IPS-18a (cell line): ENCODE measurements around the gene LRWD1.

Experiments used
- H3K27ac ChIP-seq: one replicate; pipeline ENCODE4 v1.5.1; 2013; ENCODE audit warnings: low read length
- H3K27me3 ChIP-seq: one replicate; pipeline ENCODE4 v1.6.1; 2013; ENCODE audit warnings: mild to moderate bottlenecking, low read length; ENCODE audit not compliant: control insufficient read depth, insufficient read depth
- H3K36me3 ChIP-seq: one replicate; pipeline ENCODE4 v1.6.1; 2013; ENCODE audit warnings: low read depth, low read length; ENCODE audit not compliant: control insufficient read depth
- H3K4me1 ChIP-seq: one replicate; pipeline ENCODE4 v1.6.1; 2013; ENCODE audit warnings: low read depth, low read length; ENCODE audit not compliant: control insufficient read depth
- H3K4me3 ChIP-seq: one replicate; pipeline ENCODE4 v1.5.1; 2013; ENCODE audit warnings: low read length
- H3K9ac ChIP-seq: one replicate; pipeline ENCODE4 v1.6.1; 2013; ENCODE audit warnings: mild to moderate bottlenecking, low read length, moderate library complexity
- H3K9me3 ChIP-seq: one replicate; pipeline ENCODE4 v1.6.1; 2013; ENCODE audit warnings: low read depth, low read length; ENCODE audit not compliant: control insufficient read depth

Gene LRWD1

GRCh38 chr7:102429141-102429899, 35.5 kb upstream of the LRWD1 start:
- no peak overlapping the region for H3K4me3 ChIP-seq
- H3K4me1 ChIP-seq, result peaks cover 2% of the 10 kb centered on the region
- H3K27ac ChIP-seq, result no peak overlapping the region

DNA sequence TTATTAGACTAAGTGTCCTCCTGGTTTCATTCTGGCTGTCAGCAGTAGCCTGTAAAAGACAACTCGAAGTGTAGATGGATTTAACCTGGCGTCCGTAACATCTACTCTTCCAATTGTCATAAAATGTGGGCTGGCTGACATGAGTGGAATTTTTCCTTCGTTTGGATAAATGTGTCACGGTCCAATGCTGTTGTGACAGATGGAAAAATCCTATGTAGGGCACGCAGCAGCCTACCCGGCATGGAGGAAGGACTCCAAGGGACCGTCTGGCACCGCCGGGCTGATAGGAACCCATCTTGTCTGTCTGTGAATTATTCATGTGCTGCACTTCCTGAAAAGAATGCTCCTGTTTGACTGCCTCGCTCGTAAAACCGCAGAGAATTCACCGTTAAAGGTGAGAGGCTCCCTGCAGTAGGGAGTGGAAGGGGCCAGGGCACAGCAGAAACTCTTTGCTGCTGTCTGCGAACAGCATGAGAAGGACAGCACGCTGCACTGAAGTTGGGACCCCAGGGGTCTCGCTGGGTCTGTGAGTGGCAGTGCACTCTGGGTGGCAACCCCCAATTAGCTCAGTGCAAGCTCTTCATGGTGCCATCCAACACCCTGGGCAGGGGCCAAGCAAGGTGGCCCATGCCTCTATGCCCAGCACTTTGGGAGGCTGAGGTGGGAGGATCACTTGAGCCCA, 33.0 kb upstream of the LRWD1 start:
- Histone ChIP-seq H3K4me3 (no peak overlapping the region), H3K9ac (no peak overlapping the region), H3K27ac (no peak overlapping the region), H3K4me1 (peaks cover 4% of the 10 kb centered on the region), H3K27me3 (no peaks in the 10 kb centered on the region), H3K9me3 (no peaks in the 10 kb centered on the region), H3K36me3 (peaks cover 3% of the 10 kb centered on the region)

More at GRCh38 chr7:102429141-102429899, 35.5 kb upstream of the LRWD1 start:
- Histone ChIP-seq H3K36me3 (peaks cover 8% of the 10 kb centered on the region), H3K9ac (no peak overlapping the region), H3K9me3 (no peaks in the 10 kb centered on the region), H3K27me3 (no peaks in the 10 kb centered on the region)

- no peak overlapping the region for H3K27ac ChIP-seq
- H3K4me1 ChIP-seq, result peaks cover 4% of the 10 kb centered on the region
- peak overlapping the region; percentile 44 for H3K9ac ChIP-seq
These were observed 32.2 kb upstream of the LRWD1 start for GRCh38 chr7:102432442-102433218.

DNA sequence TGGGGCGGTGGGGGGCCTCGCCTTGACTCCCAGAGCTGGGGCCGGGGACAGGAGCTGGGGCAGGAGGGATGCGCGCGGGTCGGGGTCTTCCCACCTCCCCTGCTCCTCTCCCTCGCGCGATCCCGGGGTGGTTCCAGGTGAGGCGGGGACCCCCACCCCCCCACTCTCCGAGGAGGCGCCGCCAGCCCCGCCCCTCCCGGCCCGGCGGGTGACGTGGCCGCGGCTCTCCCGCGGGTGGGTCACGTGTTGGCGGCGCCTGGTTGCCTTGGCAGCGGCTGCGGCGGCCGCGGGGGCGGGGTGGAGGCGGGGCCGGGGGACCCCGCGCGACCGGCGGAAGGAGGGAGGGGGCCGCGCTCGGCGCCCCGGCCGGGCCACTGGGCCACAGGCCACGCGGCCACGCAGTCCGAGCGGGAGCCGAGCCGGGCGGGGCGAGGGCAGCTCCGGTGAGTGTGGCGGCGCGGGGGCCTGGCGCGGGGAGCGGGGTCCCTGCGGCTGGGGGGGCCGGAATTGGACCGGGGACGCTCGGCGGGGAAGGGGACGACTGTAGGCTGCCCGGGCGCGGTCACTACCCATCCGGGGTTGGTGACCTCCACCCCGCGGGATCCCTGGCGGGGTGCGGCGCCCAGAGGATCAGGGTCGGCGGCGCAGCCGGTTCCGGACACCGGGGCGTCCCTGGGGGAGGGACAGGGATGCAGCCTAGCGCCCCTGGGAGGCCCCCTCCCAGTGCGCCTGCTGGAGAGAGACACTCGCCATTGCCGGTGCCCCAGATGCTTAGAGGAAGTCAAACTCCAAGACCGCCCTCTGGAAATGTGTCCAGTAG, 31.4 kb upstream of the LRWD1 start, which contains the start of gene ORAI2:
TSS of gene ORAI2 (plus strand) at position 357 of the 820 bp plus-strand sequence. CDS start 5,382 bp downstream, outside the sequence.
- H3K36me3 ChIP-seq, result no peaks in the 10 kb centered on the region
- H3K4me1 ChIP-seq, result peaks cover 4% of the 10 kb centered on the region
- peak within 1 kb of the TSS; percentile 60 for H3K4me3 ChIP-seq
- H3K27me3 ChIP-seq, result no peaks in the 10 kb centered on the region
- H3K9me3 ChIP-seq, result no peaks in the 10 kb centered on the region
- no peak within 1 kb of the TSS for H3K27ac ChIP-seq
- peak within 1 kb of the TSS; percentile 44 for H3K9ac ChIP-seq

More at GRCh38 chr7:102432442-102433218, 32.2 kb upstream of the LRWD1 start:
- H3K4me3 ChIP-seq, result peak overlapping the region; percentile 60
- H3K36me3 ChIP-seq, result no peaks in the 10 kb centered on the region
- no peaks in the 10 kb centered on the region for H3K27me3 ChIP-seq
- no peaks in the 10 kb centered on the region for H3K9me3 ChIP-seq

- Histone ChIP-seq H3K27me3 (no peaks in the 10 kb centered on the region), H3K4me3 (peak overlapping the region; percentile 60), H3K9ac (peak overlapping the region; percentile 21), H3K27ac (no peak overlapping the region), H3K9me3 (no peaks in the 10 kb centered on the region), H3K4me1 (peaks cover 4% of the 10 kb centered on the region), H3K36me3 (peaks cover 4% of the 10 kb centered on the region)
These were observed 30.7 kb upstream of the LRWD1 start for GRCh38 chr7:102434039-102434486.

- Histone ChIP-seq H3K4me1 (peaks cover 4% of the 10 kb centered on the region), H3K9me3 (no peaks in the 10 kb centered on the region), H3K36me3 (peaks cover 6% of the 10 kb centered on the region), H3K4me3 (no peak overlapping the region), H3K27me3 (no peaks in the 10 kb centered on the region), H3K9ac (no peak overlapping the region), H3K27ac (no peak overlapping the region)
These were observed 28.7 kb upstream of the LRWD1 start for GRCh38 chr7:102436118-102436517.

- H3K9me3 ChIP-seq, result no peaks in the 10 kb centered on the region
- H3K27ac ChIP-seq, result no peak overlapping the region
- H3K4me1 ChIP-seq, result peaks cover 6% of the 10 kb centered on the region
- no peak overlapping the region for H3K9ac ChIP-seq
- H3K36me3 ChIP-seq, result peaks cover 6% of the 10 kb centered on the region
- no peaks in the 10 kb centered on the region for H3K27me3 ChIP-seq
- no peak overlapping the region for H3K4me3 ChIP-seq
These were observed 24.6 kb upstream of the LRWD1 start for GRCh38 chr7:102439963-102440795.

GRCh38 chr7:102444961-102445673, 19.7 kb upstream of the LRWD1 start:
- Histone ChIP-seq H3K9me3 (no peaks in the 10 kb centered on the region), H3K36me3 (peaks cover 9% of the 10 kb centered on the region), H3K9ac (no peak overlapping the region), H3K4me3 (no peak overlapping the region), H3K27ac (no peak overlapping the region), H3K4me1 (peaks cover 6% of the 10 kb centered on the region), H3K27me3 (no peaks in the 10 kb centered on the region)

GRCh38 chr7:102445674-102446071, 19.1 kb upstream of the LRWD1 start:
- no peaks in the 10 kb centered on the region for H3K27me3 ChIP-seq
- H3K9ac ChIP-seq, result no peak overlapping the region
- peaks cover 6% of the 10 kb centered on the region for H3K4me1 ChIP-seq
- peaks cover 9% of the 10 kb centered on the region for H3K36me3 ChIP-seq
- H3K4me3 ChIP-seq, result no peak overlapping the region
- H3K27ac ChIP-seq, result no peak overlapping the region
- H3K9me3 ChIP-seq, result no peaks in the 10 kb centered on the region
